SK-N-MC (cell line): ENCODE results near the gene PNMA6F.
"Not testable (repeated sequence)": the region's sequence is repeated elsewhere in the genome, so short reads cannot be mapped to it uniquely, and the experiment has no call there.

Experiments
- DNase-seq: peaks from one replicate; pipeline ENCODE4 v3.0.0-alpha.2; 2011; ENCODE audit warnings: low read depth, low spot score
- H3K27ac ChIP-seq: fragments of 200-600 bp; sonication (generic); 2 replicates; pipeline ENCODE4 v1.5.1; 2016; ENCODE audit warnings: mixed run types
- H3K36me3 ChIP-seq: fragments of 200-600 bp; sonication (generic); 2 replicates; pipeline ENCODE4 v1.6.1; 2017; ENCODE audit warnings: antibody characterized with exemption, low read length, mixed read lengths; ENCODE audit not compliant: insufficient read depth
- H3K4me3 ChIP-seq: fragments of 200-600 bp; sonication (generic); 2 replicates; pipeline ENCODE4 v1.5.1; 2016
- H3K9ac ChIP-seq: fragments of 200-600 bp; sonication (generic); 2 replicates; pipeline ENCODE4 v1.8.0; 2017; ENCODE audit warnings: mixed run types, mixed read lengths; ENCODE audit not compliant: insufficient read length
- H3K9me3 ChIP-seq: fragments of 200-600 bp; sonication (generic); 2 replicates; pipeline ENCODE4 v1.6.1; 2017; ENCODE audit warnings: low read depth, mild to moderate bottlenecking, antibody characterized with exemption, low read length, moderate library complexity, mixed read lengths
- EZH2 ChIP-seq: fragments of 200-600 bp; sonication (generic); IDR thresholded peaks from one replicate; pipeline ENCODE4 v1.6.1; 2017; ENCODE audit warnings: antibody characterized with exemption
- FOXP2 ChIP-seq: optimal IDR thresholded peaks from 2 replicates; pipeline ENCODE3; 2011; ENCODE audit warnings: mild to moderate bottlenecking, moderate library complexity; ENCODE audit not compliant: insufficient read depth; ENCODE audit errors: extremely low read length, control extremely low read depth
- POLR2AphosphoS5 ChIP-seq: IDR thresholded peaks from 2 replicates; pipeline ENCODE4 v1.6.1; 2012; ENCODE audit warnings: mild to moderate bottlenecking, low read depth, low read length, borderline replicate concordance

Gene PNMA6F

GRCh38 chrX:153320555-153321184 lies 897 bp downstream of the PNMA6F start:
- Histone ChIP-seq H3K9ac (no peak overlapping the region), H3K4me3 (no peak overlapping the region), H3K36me3 (no peaks in the 10 kb centered on the region), H3K27ac (no peak overlapping the region), H3K9me3 (no peaks in the 10 kb centered on the region)
- DNase-seq = no peak
- TF ChIP-seq FOXP2 (no peak), POLR2AphosphoS5 (no peak), EZH2 (no peak)

- H3K9me3 ChIP-seq, H3K27ac ChIP-seq, H3K4me3 ChIP-seq, H3K9ac ChIP-seq, H3K36me3 ChIP-seq, DNase-seq: not testable (repeated sequence)
Observed at GRCh38 chrX:153320047-153320443, 1.5 kb downstream of the PNMA6F start.

GRCh38 chrX:153319295-153320046 lies 2.1 kb downstream of the PNMA6F start:
- TF ChIP-seq FOXP2 = no peak
- no peak for TF ChIP-seq EZH2
- TF ChIP-seq POLR2AphosphoS5 = no peak
- H3K4me3 ChIP-seq = no peak overlapping the region
- no peaks in the 10 kb centered on the region for H3K36me3 ChIP-seq
- no peak overlapping the region for H3K27ac ChIP-seq
- no peaks in the 10 kb centered on the region for H3K9me3 ChIP-seq
- H3K9ac ChIP-seq = no peak overlapping the region
- DNase-seq = no peak

GRCh38 chrX:153318811-153319210 lies 2.8 kb downstream of the PNMA6F start:
- TF ChIP-seq POLR2AphosphoS5 (no peak), EZH2 (no peak), FOXP2 (no peak)
- Histone ChIP-seq H3K9ac (no peak overlapping the region), H3K36me3 (no peaks in the 10 kb centered on the region)

GRCh38 chrX:153317996-153318722 lies 3.4 kb downstream of the PNMA6F start:
- no peak for TF ChIP-seq POLR2AphosphoS5
- TF ChIP-seq FOXP2 = no peak
- no peak for TF ChIP-seq EZH2
- DNase-seq = no peak
- Histone ChIP-seq H3K9ac (no peak overlapping the region), H3K4me3 (no peak overlapping the region), H3K27ac (no peak overlapping the region), H3K9me3 (no peaks in the 10 kb centered on the region), H3K36me3 (no peaks in the 10 kb centered on the region)

More at GRCh38 chrX:153318811-153319210, 2.8 kb downstream of the PNMA6F start:
- DNase-seq = no peak
- no peaks in the 10 kb centered on the region for H3K9me3 ChIP-seq
- H3K27ac ChIP-seq = no peak overlapping the region
- H3K4me3 ChIP-seq = no peak overlapping the region

- Histone ChIP-seq H3K36me3 (no peaks in the 10 kb centered on the region), H3K4me3 (no peak overlapping the region), H3K9ac (no peak overlapping the region), H3K27ac (no peak overlapping the region), H3K9me3 (no peaks in the 10 kb centered on the region)
- no peak for TF ChIP-seq POLR2AphosphoS5
- DNase-seq = no peak
Observed at GRCh38 chrX:153317306-153317705, 4.3 kb downstream of the PNMA6F start.

GRCh38 chrX:153312842-153313241 lies 8.7 kb downstream of the PNMA6F start:
- DNase-seq = no peak
- Histone ChIP-seq H3K4me3 (no peak overlapping the region), H3K9ac (no peak overlapping the region), H3K27ac (no peak overlapping the region), H3K9me3 (no peaks in the 10 kb centered on the region), H3K36me3 (no peaks in the 10 kb centered on the region)
- TF ChIP-seq EZH2 (no peak), FOXP2 (no peak), POLR2AphosphoS5 (no peak)

GRCh38 chrX:153312041-153312440 lies 9.5 kb downstream of the PNMA6F start:
- DNase-seq = no peak
- Histone ChIP-seq H3K4me3 (no peak overlapping the region), H3K9me3 (no peaks in the 10 kb centered on the region), H3K27ac (no peak overlapping the region), H3K9ac (no peak overlapping the region), H3K36me3 (no peaks in the 10 kb centered on the region)
- TF ChIP-seq FOXP2 (no peak), EZH2 (no peak), POLR2AphosphoS5 (no peak)
